SW480 (cell line): ENCODE results near the gene SINHCAF.
"Not testable (repeated sequence)": the region's sequence is repeated elsewhere in the genome, so short reads cannot be mapped to it uniquely, and the experiment has no call there.

Experiments used
- DNase-seq: peaks from one replicate; pipeline ENCODE4 v3.0.0-alpha.2; 2016; ENCODE audit warnings: low spot score

The SINHCAF gene

DNA sequence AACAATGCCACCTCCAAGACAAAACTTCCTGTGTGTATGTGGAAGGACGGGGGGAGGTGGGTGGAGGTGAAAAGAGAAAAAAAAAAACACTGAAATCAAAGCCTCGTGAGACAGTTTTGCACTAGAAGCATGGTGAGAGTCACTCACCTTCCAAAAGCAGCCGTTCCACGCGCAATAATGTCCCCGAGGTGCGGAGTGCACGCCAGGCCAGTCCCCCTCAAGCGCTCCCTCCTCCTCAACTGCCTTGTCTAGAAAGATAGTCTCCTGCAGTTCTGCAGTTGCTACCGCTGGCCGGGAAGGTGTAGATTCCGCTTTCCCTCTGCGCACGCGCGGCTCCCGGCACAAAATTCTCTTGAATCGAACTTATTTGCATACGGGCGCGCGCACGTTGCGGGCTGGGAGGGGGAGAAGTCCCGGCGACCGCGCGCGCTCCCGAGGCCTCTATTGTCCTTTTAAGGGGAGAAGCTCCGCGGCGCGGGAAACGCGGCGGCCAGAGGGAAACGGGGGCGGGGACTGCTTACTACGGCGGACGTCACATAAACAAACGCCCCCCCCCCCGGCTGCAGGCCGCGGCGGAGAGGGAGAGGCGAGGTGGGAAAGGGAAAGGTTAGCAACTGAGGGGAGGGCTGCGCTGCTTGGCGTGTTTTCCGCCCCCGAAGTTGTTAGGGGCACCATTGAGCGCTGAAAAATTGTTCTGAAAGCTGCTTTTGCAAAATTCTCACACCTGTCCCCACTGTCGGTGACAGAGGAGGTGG lies at the start of gene SINHCAF:
SINHCAF (minus strand) TSS at position 274 of the 755 bp plus-strand sequence. CDS start 27,946 bp downstream, outside the sequence.
- peak; percentile 99 for DNase-seq

DNA sequence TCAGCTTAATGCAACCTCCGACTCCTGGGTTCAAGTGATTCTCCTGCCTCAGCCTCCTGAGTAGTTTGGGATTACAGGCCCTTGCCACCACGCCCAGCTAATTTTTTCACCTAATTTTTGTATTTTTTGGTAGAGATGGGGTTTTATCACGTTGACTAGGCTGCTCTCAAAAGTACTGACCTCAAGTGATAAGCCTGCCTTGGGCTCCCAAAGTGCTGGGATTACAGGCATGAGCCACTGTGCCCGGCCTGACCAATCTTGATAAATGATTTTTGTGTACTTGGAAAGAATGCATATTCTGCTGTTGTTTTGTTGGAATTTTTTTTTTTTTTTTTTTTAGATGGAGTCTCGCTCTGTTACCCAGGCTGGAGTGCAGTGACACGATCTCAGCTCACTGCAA lies 49.5 kb upstream of the SINHCAF start:
- not testable (repeated sequence) for DNase-seq

GRCh38 chr12:31371256-31371620 lies 45.3 kb upstream of the SINHCAF start:
- no peak for DNase-seq

GRCh38 chr12:31370531-31371255 lies 44.7 kb upstream of the SINHCAF start:
- DNase-seq, result no peak

GRCh38 chr12:31369712-31370521 lies 44.0 kb upstream of the SINHCAF start:
- no peak for DNase-seq

DNA sequence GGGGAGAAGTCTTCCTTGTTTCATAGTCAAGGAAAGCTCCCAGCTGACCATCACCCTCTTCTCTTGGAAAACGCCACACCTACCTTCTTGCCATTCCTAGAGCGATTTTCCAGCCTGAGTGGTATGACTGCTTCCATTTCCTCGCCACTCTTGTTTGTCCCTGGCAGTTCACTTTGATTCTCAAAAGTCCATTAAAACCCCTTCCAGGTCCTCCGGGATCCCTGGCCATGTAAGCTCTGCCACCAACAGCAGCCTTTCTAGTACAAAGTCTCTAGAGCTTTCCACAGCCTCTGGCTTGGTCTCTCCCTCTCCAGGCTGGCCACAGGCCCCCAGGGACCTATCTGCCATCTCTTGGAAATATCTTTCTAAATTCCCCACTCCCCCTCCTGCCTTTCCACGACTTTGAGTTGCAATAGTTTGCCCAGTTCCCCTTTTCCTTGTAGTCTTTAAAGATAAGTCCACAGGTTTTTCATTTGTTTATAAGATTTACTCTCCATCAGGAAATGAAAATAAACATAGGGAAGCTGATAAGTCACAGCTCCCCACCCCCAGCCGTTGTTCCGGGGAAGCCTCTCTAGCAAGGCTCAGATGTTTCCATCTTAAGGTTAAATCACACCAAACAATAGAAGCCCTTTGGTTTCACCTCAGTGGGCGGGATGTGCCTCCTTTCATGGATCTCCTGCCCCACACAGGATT lies 42.9 kb upstream of the SINHCAF start:
- DNase-seq, result no peak

- no peak for DNase-seq
Measured at GRCh38 chr12:31366104-31366621, 40.2 kb upstream of the SINHCAF start.

DNA sequence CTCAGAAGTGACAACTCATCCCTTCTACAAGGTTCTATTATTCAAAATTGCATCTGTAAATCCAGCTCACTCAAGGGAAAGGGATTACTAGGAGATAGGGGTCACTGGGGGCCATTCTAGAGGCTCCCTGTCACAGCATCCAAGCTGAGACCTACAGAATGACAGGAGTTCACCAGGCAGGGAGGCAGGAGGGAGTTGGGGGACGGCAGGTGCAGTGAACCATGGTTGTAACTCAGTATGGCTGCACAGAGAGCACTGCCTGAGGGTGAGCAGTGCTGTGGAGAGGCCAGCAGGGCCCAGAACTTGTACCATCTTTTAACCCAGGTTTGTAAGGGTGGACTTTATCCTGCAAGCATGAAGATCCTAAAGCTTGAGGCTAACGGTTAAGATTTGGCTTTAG lies 37.9 kb upstream of the SINHCAF start:
- no peak for DNase-seq

GRCh38 chr12:31363416-31363809 lies 37.5 kb upstream of the SINHCAF start:
- no peak for DNase-seq

GRCh38 chr12:31362759-31363415 lies 36.9 kb upstream of the SINHCAF start:
- DNase-seq, result peak; percentile 75

DNA sequence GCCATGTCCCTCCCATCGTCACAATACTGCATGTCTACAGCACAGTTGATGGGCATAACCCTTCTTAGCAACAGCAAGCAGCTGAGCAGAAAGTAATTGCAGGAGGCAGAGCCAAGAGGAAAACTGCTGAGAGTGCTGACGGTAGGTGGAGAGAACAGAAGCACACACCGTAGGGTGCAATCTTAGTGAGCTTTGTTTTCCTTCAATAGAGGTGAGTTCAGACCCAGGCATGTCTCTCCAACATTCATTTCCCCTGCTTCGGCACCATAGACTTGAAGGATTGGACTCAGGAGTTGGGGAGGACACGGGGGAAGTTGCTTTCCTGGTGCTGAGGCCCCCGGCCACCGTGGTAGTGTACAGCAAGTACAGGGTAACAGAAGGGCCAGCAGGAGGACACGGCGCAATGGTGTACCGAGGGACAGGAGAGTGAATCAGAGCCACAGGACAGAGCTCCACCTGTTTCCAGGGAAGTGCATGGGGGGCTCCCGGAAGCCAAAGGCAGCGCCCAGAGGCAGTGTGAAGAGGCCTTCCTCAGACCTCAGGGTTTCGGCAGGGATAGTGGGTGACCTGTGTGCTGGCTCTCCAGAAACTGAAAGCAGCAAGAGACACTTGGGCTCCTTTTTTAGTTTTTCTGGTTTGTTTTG lies 36.3 kb upstream of the SINHCAF start:
- peak; percentile 83 for DNase-seq

DNA sequence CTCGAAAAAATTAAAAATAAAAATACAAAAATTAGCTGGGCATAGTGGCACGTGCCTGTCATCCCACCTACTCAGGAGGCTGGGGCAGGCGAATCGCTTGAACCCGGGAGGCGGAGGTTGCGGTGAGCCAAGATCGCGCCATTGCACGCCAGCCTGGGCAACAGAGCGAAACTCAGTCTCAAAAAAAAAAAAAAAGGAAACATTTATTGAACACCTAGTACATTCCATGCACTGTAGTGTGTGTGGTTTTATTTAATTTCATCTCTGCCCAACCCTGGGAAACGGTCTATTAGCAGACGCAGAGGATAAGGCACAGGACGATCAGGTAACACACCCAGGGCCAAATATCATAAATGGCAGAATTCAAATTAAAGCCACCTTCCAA lies 35.8 kb upstream of the SINHCAF start:
- DNase-seq, result no peak

GRCh38 chr12:31355747-31356107 lies 29.8 kb upstream of the SINHCAF start:
- DNase-seq, result no peak

- DNase-seq, result no peak
Measured at GRCh38 chr12:31353750-31354708, 28.1 kb upstream of the SINHCAF start.

DNA sequence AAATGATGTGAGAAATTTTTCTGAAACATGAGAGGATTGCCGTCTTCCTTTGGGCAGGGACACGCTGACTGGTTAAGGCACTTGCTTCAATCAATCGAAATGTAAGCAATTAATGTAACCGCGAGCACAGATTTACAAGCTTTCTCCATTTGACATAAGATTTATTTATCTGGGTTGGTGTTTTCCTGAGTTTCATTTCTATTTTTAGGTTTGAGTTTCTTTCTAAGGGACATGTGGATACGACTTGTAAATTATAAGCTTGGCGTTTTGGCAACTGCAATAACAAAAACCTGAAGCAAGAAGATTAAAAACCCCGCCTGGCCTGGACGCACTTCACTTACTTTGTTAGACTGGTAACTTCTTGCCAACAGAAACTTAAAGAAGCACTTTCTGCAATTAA lies 20.3 kb upstream of the SINHCAF start:
- DNase-seq, result no peak

DNA sequence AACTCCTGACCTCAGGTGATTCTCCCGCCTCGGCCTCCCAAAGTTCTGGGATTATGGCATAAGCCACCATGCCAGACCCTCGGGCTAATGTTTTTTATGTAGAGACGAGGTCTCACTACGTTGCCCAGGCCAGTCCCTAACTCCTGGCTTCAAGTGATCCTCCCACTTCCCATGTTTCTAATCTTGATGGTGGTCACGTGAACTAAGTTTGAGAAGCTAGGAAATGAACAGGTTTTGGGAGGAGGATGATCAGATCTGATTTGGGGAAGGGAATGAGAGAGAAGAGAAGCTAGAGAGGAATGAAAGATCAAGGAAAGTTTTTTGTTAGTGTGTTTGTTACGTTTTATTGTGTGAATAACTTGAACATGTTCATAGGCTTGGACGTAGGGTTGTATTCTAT lies 17.2 kb upstream of the SINHCAF start:
- DNase-seq, result no peak

DNA sequence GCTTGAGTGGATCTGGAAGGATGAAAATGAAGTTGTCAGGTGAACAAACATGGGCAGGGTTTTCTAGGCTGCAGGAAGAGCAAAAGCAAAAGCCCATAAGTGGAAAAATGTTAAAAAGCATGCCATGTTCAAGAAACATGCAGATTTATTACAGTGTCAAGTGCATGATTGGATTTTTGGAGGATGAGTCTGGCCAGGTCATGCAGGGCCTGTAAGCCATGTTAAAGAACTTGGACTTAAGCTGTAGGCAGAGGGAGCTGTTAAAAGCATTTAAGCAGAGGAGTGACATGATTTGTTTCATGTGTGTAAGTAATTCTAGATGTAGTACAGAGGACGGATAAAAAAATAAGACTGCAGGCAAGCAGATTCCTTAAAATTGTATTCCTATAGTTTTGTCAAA lies 16.3 kb upstream of the SINHCAF start:
- no peak for DNase-seq

- no peak for DNase-seq
Measured at GRCh38 chr12:31339831-31340622, 14.1 kb upstream of the SINHCAF start.

- no peak for DNase-seq
Measured at GRCh38 chr12:31337952-31338351, 12.0 kb upstream of the SINHCAF start.
